IPS-11a (cell line): ENCODE measurements around the gene FHIT.
"Not testable (repeated sequence)": the region's sequence is repeated elsewhere in the genome, so short reads cannot be mapped to it uniquely, and the experiment has no call there.

Experiments
- H3K4me3 ChIP-seq: one replicate; pipeline ENCODE4 v1.5.1; 2013; ENCODE audit warnings: low read depth, low read length, control low read depth

Gene FHIT

GRCh38 chr3:61008153-61008997 is 242.9 kb downstream of the FHIT start:
- no peak overlapping the region for H3K4me3 ChIP-seq

GRCh38 chr3:61005591-61005990 is 245.7 kb downstream of the FHIT start:
- no peak overlapping the region for H3K4me3 ChIP-seq

- H3K4me3 ChIP-seq: no peak overlapping the region
Observed at GRCh38 chr3:60998858-60999257, 252.4 kb downstream of the FHIT start.

GRCh38 chr3:60992395-60992794 is 258.9 kb downstream of the FHIT start:
- H3K4me3 ChIP-seq: no peak overlapping the region

GRCh38 chr3:60990442-60990730 is 260.9 kb downstream of the FHIT start:
- no peak overlapping the region for H3K4me3 ChIP-seq

GRCh38 chr3:60989626-60990441 is 261.4 kb downstream of the FHIT start:
- H3K4me3 ChIP-seq: no peak overlapping the region

GRCh38 chr3:60987191-60987590 is 264.1 kb downstream of the FHIT start:
- H3K4me3 ChIP-seq: not testable (repeated sequence)

- no peak overlapping the region for H3K4me3 ChIP-seq
Observed at GRCh38 chr3:60986552-60986951, 264.7 kb downstream of the FHIT start.

- no peak overlapping the region for H3K4me3 ChIP-seq
Observed at GRCh38 chr3:60983906-60984305, 267.3 kb downstream of the FHIT start.

- no peak overlapping the region for H3K4me3 ChIP-seq
Observed at GRCh38 chr3:60980342-60980692, 270.9 kb downstream of the FHIT start.

- no peak overlapping the region for H3K4me3 ChIP-seq
Observed at GRCh38 chr3:60979461-60980341, 271.6 kb downstream of the FHIT start.

GRCh38 chr3:60973321-60973720 is 277.9 kb downstream of the FHIT start:
- H3K4me3 ChIP-seq: no peak overlapping the region

- no peak overlapping the region for H3K4me3 ChIP-seq
Observed at GRCh38 chr3:60972599-60972998, 278.7 kb downstream of the FHIT start.

GRCh38 chr3:60970850-60971249 is 280.4 kb downstream of the FHIT start:
- H3K4me3 ChIP-seq: no peak overlapping the region

GRCh38 chr3:60967141-60967540 is 284.1 kb downstream of the FHIT start:
- H3K4me3 ChIP-seq: no peak overlapping the region

- no peak overlapping the region for H3K4me3 ChIP-seq
Observed at GRCh38 chr3:60957541-60957940, 293.7 kb downstream of the FHIT start.

GRCh38 chr3:60956729-60957128 is 294.5 kb downstream of the FHIT start:
- H3K4me3 ChIP-seq: no peak overlapping the region

GRCh38 chr3:60955034-60955433 is 296.2 kb downstream of the FHIT start:
- H3K4me3 ChIP-seq: no peak overlapping the region

- H3K4me3 ChIP-seq: no peak overlapping the region
Observed at GRCh38 chr3:60954048-60954447, 297.2 kb downstream of the FHIT start.

GRCh38 chr3:60953351-60953750 is 297.9 kb downstream of the FHIT start:
- no peak overlapping the region for H3K4me3 ChIP-seq

- H3K4me3 ChIP-seq: no peak overlapping the region
Observed at GRCh38 chr3:60952055-60952454, 299.2 kb downstream of the FHIT start.
